Liver (tissue), 9 donors: Measurements from ENCODE around the gene ZFHX2. TPM values are rescaled to one million over a fixed set of nuclear protein-coding genes. Genes with fewer than 3 reads are reported as not detected.
"Not testable (repeated sequence)": the region's sequence is repeated elsewhere in the genome, so short reads cannot be mapped to it uniquely, and the experiment has no call there.

Source experiments
- DNase-seq: peaks from one replicate; pipeline ENCODE4 v3.0.0-alpha.2; 2017; ENCODE audit warnings: low spot score
- H3K27ac ChIP-seq, 2 donors: one replicate each; pipeline ENCODE4 v1.7.0; 2013; ENCODE audit warnings: inconsistent platforms in 2 of 2, low read length in 2 of 2, control low read depth in 1 of 2, low read depth in 1 of 2, mild to moderate bottlenecking in 1 of 2
- H3K27me3 ChIP-seq, 4 donors: one replicate each; pipeline versions ENCODE4 v1.6.1 to v1.7.0; 2013; ENCODE audit warnings: low read length in 3 of 4, inconsistent platforms in 1 of 4, mild to moderate bottlenecking in 1 of 4, moderate library complexity in 1 of 4; ENCODE audit not compliant: control insufficient read depth in 4 of 4, insufficient read depth in 4 of 4
- H3K36me3 ChIP-seq, 4 donors: one replicate each; pipeline versions ENCODE4 v1.6.1 to v1.7.0; 2013; ENCODE audit warnings: low read length in 3 of 4, mild to moderate bottlenecking in 3 of 4, low read depth in 1 of 4, moderate library complexity in 1 of 4; ENCODE audit not compliant: control insufficient read depth in 4 of 4, insufficient read depth in 3 of 4
- H3K4me1 ChIP-seq, 4 donors: one replicate each; pipeline versions ENCODE4 v1.6.1 to v1.7.0; 2013; ENCODE audit warnings: low read length in 3 of 4, mild to moderate bottlenecking in 3 of 4, moderate library complexity in 1 of 4; ENCODE audit not compliant: control insufficient read depth in 4 of 4, insufficient read depth in 4 of 4
- H3K4me3 ChIP-seq, 3 donors: one replicate each; pipeline versions ENCODE4 v1.6.1 to v1.7.0; 2013; ENCODE audit warnings: low read length in 3 of 3, control low read depth in 1 of 3, low read depth in 1 of 3, mild to moderate bottlenecking in 1 of 3
- H3K9ac ChIP-seq, 2 donors: one replicate each; pipeline ENCODE4 v1.7.0; 2013; ENCODE audit warnings: low read length in 2 of 2, mild to moderate bottlenecking in 2 of 2, moderate library complexity in 2 of 2, control low read depth in 1 of 2, low read depth in 1 of 2
- H3K9me3 ChIP-seq, 4 donors: one replicate each; pipeline versions ENCODE4 v1.6.1 to v1.7.0; 2013; ENCODE audit warnings: low read length in 3 of 4; ENCODE audit not compliant: control insufficient read depth in 4 of 4
- CTCF ChIP-seq: fragments of 150-350 bp; IDR thresholded peaks from 2 replicates; pipeline ENCODE4 v1.5.1; 2017; ENCODE audit warnings: improper control_type of control experiment, low read depth, low read length; ENCODE audit not compliant: missing input control
- EGR1 ChIP-seq, 2 donors: IDR thresholded peaks; 2 replicates each; pipeline ENCODE4 v1.6.1; 2016 to 2018; ENCODE audit warnings: antibody characterized with exemption in 2 of 2, low read depth in 2 of 2
- FOXA1 ChIP-seq: IDR thresholded peaks from 2 replicates; pipeline ENCODE4 v1.6.1; 2016; ENCODE audit warnings: antibody characterized with exemption
- FOXA2 ChIP-seq: IDR thresholded peaks from 2 replicates; pipeline ENCODE4 v1.6.1; 2016; ENCODE audit warnings: antibody characterized with exemption
- GABPA ChIP-seq, 2 donors: IDR thresholded peaks in 1 of 2; conservative IDR thresholded peaks in 1 of 2; 2 replicates each; pipeline ENCODE4 v1.6.1; 2016; ENCODE audit warnings: antibody characterized with exemption in 2 of 2, mild to moderate bottlenecking in 1 of 2, moderate library complexity in 1 of 2
- HNF4A ChIP-seq, 2 donors: conservative IDR thresholded peaks; 2 replicates each; pipeline ENCODE4 v1.6.1; 2016; ENCODE audit warnings: antibody characterized with exemption in 2 of 2, mild to moderate bottlenecking in 2 of 2
- HNF4G ChIP-seq: IDR thresholded peaks from 2 replicates; pipeline ENCODE4 v1.6.1; 2016; ENCODE audit warnings: antibody characterized with exemption
- JUND ChIP-seq, 2 donors: IDR thresholded peaks; 2 replicates each; pipeline ENCODE4 v1.6.1; 2016; ENCODE audit warnings: antibody characterized with exemption in 2 of 2
- MAX ChIP-seq: IDR thresholded peaks from 2 replicates; pipeline ENCODE4 v1.6.1; 2016; ENCODE audit warnings: antibody characterized with exemption
- NR2F2 ChIP-seq: IDR thresholded peaks from 2 replicates; pipeline ENCODE4 v1.6.1; 2016; ENCODE audit warnings: antibody characterized with exemption
- RAD21 ChIP-seq, 2 donors: IDR thresholded peaks; 2 replicates each; pipeline ENCODE4 v1.6.1; 2016; ENCODE audit warnings: antibody characterized with exemption in 2 of 2, mild to moderate bottlenecking in 2 of 2
- RXRA ChIP-seq, 2 donors: IDR thresholded peaks; 2 replicates each; pipeline ENCODE4 v1.6.1; 2017 to 2018; ENCODE audit warnings: antibody characterized with exemption in 2 of 2, mild to moderate bottlenecking in 1 of 2
- SP1 ChIP-seq: IDR thresholded peaks from 2 replicates; pipeline ENCODE4 v1.6.1; 2018; ENCODE audit warnings: antibody characterized with exemption, mild to moderate bottlenecking
- TAF1 ChIP-seq: conservative IDR thresholded peaks from 2 replicates; pipeline ENCODE4 v1.6.1; 2016; ENCODE audit warnings: antibody characterized with exemption, mild to moderate bottlenecking
- YY1 ChIP-seq: IDR thresholded peaks from 2 replicates; pipeline ENCODE4 v1.6.1; 2016; ENCODE audit warnings: antibody characterized with exemption, mild to moderate bottlenecking
- ZBTB33 ChIP-seq: IDR thresholded peaks from 2 replicates; pipeline ENCODE4 v1.6.1; 2016; ENCODE audit warnings: antibody characterized with exemption
- WGBS: extraction: QIAGEN DNeasy Blood & Tissue Kit; methylation state at CpG from one replicate; pipeline ENCODE4 v1.1.7; 2013; 5-methylcytosine and 5-hydroxymethylcytosine counted together
- polyA plus RNA-seq, 2 donors: library from polyadenylated mRNA; stranded (reverse) in 1 of 2; unstranded in 1 of 2; fragments of 200-250 nt in 1 of 2; fragments of >200 nt in 1 of 2; fragmentation: Nextera tagmentation in 1 of 2; extraction: Ambion mirVana in 1 of 2; gene quantifications; one replicate each; pipeline versions ENCODE4 v1.2.1 to v1.2.3, GENCODE V29; 2013 to 2015
- total RNA-seq, 2 donors: library from RNA; depleted of rRNA; stranded (reverse); fragments of >200 nt; gene quantifications; one replicate each; pipeline ENCODE4 v1.2.3, GENCODE V29; 2014
- TF ChIP-seq, protein P1 (sequence below): IDR thresholded peaks from 2 replicates; pipeline ENCODE4 v1.6.1; 2016; ENCODE audit warnings: antibody characterized with exemption, mild to moderate bottlenecking
- TF ChIP-seq, protein P2 (sequence below): IDR thresholded peaks from 2 replicates; pipeline ENCODE4 v1.6.1; 2016; ENCODE audit warnings: antibody characterized with exemption
- donor health status: healthy.
- donor health status: healthy.
- donor health status: healthy.
- donor health status: healthy.
- donor health status: healthy.

Gene ZFHX2
- total and polyA plus RNA-seq, 4 donors: 0.06 to 0.14 (median 0.10) TPM

DNA sequence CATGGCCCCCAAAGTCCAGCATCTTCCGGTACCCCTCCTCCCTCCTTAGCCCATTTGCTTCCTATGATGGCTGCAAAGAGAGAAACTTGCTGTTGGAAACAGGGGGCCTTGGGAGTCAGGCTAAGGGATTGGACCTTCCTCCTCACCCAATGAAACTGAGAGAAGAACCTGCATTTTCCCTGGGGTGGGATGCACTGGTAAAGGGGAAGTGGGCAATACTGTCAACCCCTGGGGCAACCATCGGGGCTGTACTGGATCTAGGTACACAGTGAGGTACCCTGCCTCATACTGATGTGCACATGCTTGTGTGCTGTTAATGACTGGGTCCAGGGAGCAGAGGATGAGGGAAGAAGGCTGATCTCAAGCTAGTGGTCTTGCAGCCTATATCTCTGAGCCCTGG lies 38.0 kb upstream of the ZFHX2 start:
- no peak overlapping the region for H3K9ac ChIP-seq
- WGBS: 88% methylated on average over 2 of the region's 2 CpGs

GRCh38 chr14:23588884-23589598 lies 37.5 kb upstream of the ZFHX2 start:
- no peak overlapping the region for H3K9ac ChIP-seq
- no peaks in the 10 kb centered on the region for H3K36me3 ChIP-seq
- no peak overlapping the region for H3K4me3 ChIP-seq
- peaks cover 0 to 11% (median 5%) of the 10 kb centered on the region in 4 donors for H3K4me1 ChIP-seq
- H3K27me3 ChIP-seq: no peaks in the 10 kb centered on the region
- TF ChIP-seq FOXA1 (peak; percentile 51), RXRA (IDR thresholded peaks at IDR 0.05) (peak; percentile 36 to 63), SP1 (peak; percentile 41), HNF4A (conservative IDR thresholded peaks at IDR 0.05) (peak; percentile 18 to 21), NR2F2 (no peak), ZBTB33 (no peak), GABPA (IDR thresholded peaks at IDR 0.05 in 1 of 2, conservative IDR thresholded peaks at IDR 0.05 in 1 of 2) (no peak), CTCF (peak; percentile 96), MAX (no peak), HNF4G (no peak), JUND (IDR thresholded peaks at IDR 0.05) (no peak), TAF1 (no peak), YY1 (peak; percentile 68), RAD21 (IDR thresholded peaks at IDR 0.05) (peak; percentile 97 to 98), EGR1 (IDR thresholded peaks at IDR 0.05; ENCODE audit: low read depth in 2 of 2) (no peak), FOXA2 (no peak)
- TF ChIP-seq, protein P1, sequence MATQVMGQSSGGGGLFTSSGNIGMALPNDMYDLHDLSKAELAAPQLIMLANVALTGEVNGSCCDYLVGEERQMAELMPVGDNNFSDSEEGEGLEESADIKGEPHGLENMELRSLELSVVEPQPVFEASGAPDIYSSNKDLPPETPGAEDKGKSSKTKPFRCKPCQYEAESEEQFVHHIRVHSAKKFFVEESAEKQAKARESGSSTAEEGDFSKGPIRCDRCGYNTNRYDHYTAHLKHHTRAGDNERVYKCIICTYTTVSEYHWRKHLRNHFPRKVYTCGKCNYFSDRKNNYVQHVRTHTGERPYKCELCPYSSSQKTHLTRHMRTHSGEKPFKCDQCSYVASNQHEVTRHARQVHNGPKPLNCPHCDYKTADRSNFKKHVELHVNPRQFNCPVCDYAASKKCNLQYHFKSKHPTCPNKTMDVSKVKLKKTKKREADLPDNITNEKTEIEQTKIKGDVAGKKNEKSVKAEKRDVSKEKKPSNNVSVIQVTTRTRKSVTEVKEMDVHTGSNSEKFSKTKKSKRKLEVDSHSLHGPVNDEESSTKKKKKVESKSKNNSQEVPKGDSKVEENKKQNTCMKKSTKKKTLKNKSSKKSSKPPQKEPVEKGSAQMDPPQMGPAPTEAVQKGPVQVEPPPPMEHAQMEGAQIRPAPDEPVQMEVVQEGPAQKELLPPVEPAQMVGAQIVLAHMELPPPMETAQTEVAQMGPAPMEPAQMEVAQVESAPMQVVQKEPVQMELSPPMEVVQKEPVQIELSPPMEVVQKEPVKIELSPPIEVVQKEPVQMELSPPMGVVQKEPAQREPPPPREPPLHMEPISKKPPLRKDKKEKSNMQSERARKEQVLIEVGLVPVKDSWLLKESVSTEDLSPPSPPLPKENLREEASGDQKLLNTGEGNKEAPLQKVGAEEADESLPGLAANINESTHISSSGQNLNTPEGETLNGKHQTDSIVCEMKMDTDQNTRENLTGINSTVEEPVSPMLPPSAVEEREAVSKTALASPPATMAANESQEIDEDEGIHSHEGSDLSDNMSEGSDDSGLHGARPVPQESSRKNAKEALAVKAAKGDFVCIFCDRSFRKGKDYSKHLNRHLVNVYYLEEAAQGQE: peak; percentile 15
- TF ChIP-seq, protein P2, sequence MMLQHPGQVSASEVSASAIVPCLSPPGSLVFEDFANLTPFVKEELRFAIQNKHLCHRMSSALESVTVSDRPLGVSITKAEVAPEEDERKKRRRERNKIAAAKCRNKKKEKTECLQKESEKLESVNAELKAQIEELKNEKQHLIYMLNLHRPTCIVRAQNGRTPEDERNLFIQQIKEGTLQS: no peak
- peak; percentile 85 for DNase-seq
- WGBS: 18% methylated on average over 5 of the region's 5 CpGs
- no peaks in the 10 kb centered on the region for H3K9me3 ChIP-seq
- no peak overlapping the region for H3K27ac ChIP-seq

More for the DNA sequence above, 38.0 kb upstream of the ZFHX2 start:
- H3K4me3 ChIP-seq: no peak overlapping the region
- H3K4me1 ChIP-seq: peaks cover 0 to 11% (median 5%) of the 10 kb centered on the region in 4 donors
- DNase-seq: no peak
- no peak overlapping the region for H3K27ac ChIP-seq
- H3K9me3 ChIP-seq: no peaks in the 10 kb centered on the region
- TF ChIP-seq ZBTB33: no peak
- TF ChIP-seq HNF4A (conservative IDR thresholded peaks at IDR 0.05): no peak
- no peaks in the 10 kb centered on the region for H3K27me3 ChIP-seq
- H3K36me3 ChIP-seq: no peaks in the 10 kb centered on the region

- H3K27me3 ChIP-seq: not testable (repeated sequence)
Measured at GRCh38 chr14:23584527-23585203, 33.1 kb upstream of the ZFHX2 start.

More at GRCh38 chr14:23584527-23585203, 33.1 kb upstream of the ZFHX2 start:
- WGBS: 92% methylated on average over 25 of the region's 26 CpGs
- H3K4me1 ChIP-seq: peaks cover 0 to 11% (median 5%) of the 10 kb centered on the region in 4 donors
- not testable (repeated sequence) for H3K9ac ChIP-seq, H3K36me3 ChIP-seq, H3K9me3 ChIP-seq, H3K4me3 ChIP-seq, H3K27ac ChIP-seq, DNase-seq
